AG09319 (cell line): Measurements from ENCODE around the gene SDCBP2.

Experiments
- DNase-seq: peaks from one replicate; pipeline ENCODE4 v3.0.0-alpha.2; 2010; ENCODE audit warnings: low read depth; ENCODE audit errors: extremely low read depth
- CTCF ChIP-seq: IDR thresholded peaks from 2 replicates; pipeline ENCODE4 v1.5.1; 2011; ENCODE audit warnings: low read depth, mild to moderate bottlenecking, inconsistent platforms, low read length, moderate library complexity

The SDCBP2 gene

DNA sequence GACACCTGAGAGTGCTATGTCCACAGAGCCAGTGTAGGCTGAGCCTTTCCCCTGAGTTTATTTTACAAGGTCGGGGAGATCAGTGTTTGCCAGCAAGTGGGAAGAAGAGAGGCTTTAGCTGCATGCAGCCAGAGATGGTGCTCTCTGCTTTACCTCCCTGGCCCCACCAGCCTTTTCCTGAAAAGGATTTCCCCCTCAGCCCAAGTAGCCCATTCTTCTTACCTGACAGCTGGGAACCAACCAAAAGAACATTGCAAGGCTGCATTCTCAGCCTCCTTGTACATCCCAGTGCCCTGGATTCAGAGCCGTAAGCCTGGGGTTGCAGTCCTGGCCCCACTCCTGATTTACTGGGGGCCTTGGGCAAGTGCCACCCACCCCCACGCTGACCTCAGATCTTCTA is 46.0 kb downstream of the SDCBP2 start:
- TF ChIP-seq CTCF: no peak
- DNase-seq: no peak

- no peak for TF ChIP-seq CTCF
- DNase-seq: no peak
Observed at GRCh38 chr20:1281279-1282057, 47.5 kb downstream of the SDCBP2 start.

- TF ChIP-seq CTCF: no peak
Observed at GRCh38 chr20:1280195-1281102, 48.5 kb downstream of the SDCBP2 start.

DNA sequence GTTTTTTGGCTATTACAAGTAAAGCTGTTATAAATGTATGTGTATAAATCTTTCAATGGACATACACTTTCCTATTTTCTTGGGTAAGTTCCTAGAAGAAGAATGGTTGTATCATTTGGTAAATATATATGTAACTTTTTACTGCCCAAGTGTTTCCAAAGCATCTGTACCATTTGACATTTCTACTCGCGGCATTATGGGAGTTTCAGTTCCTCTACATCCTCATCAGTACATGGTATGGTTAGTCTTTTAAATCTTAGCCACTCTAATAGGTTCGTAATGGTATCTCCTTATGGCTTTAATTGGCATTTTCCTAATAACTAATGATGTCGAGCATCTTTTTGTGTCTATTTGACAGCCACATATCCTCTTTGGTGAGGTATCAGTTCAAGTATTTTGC is 49.9 kb downstream of the SDCBP2 start:
- DNase-seq: no peak
- no peak for TF ChIP-seq CTCF

More at GRCh38 chr20:1280195-1281102, 48.5 kb downstream of the SDCBP2 start:
- DNase-seq: no peak

DNA sequence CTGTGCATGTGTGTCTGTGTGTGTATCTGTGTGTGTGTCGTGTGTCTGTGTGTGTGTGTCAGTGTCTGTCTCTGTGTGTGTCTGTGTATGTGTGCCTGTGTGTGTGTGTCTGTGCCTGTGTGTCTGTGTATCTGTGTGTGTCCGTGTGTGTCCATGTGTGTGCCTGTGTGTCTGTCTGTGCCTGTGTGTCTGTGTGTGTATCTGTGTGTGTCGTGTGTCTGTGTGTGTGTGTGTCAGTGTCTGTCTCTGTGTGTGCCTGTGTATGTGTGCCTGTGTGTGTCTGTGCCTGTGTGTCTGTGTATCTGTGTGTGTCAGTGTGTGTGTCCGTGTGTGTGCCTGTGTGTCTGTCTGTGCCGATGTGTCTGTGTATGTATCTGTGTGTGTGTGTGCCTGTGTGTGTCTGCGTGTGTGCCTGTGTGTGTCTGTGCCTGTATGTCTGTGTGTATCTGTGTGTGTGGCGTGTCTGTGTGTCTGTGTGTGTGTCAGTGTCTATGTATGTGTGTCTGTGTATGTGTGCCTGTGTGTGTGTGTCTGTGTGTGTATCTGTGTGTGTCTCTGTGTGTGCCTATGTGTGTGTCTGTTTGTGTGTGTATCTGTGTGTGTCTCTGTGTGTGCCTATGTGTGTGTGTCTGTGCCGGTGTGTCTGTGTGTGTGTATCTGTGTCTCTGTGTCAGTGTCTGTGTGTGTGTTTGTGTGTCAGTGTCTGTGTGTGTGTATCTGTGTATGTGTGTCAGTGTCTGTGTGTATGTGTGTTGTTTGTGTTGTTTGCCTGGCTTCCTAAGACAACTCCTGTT is 51.2 kb downstream of the SDCBP2 start:
- no peak for TF ChIP-seq CTCF
- DNase-seq: no peak

DNA sequence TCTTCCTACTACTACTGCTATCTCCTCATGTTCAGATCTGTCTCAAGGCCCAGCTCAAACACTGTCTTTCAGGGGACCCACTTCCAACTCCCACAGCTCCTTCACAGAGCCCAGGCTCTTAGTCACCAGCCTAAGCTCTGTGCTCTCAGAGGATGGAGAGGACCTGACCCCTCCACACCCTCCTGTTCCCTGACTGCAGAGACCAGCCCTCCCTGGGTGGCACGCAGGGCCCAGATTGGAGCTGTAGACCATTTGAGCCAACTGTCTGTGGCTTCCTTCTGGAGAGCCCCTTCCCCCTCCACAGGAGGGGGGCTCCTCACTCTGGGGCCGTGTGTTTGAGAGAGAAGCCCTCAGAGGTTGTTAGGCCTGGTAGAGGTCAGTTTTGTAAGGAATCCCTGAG is 53.0 kb downstream of the SDCBP2 start:
- no peak for DNase-seq
- no peak for TF ChIP-seq CTCF
